ENCODE results near the gene ME2. TPM values are rescaled to one million over a fixed set of nuclear protein-coding genes. Genes with fewer than 3 reads are reported as not detected.
"Not testable (repeated sequence)": the region's sequence is repeated elsewhere in the genome, so short reads cannot be mapped to it uniquely, and the experiment has no call there.

Gene ME2
- total RNA-seq, 1 donor from 2014 or later, result 54.5 TPM

DNA sequence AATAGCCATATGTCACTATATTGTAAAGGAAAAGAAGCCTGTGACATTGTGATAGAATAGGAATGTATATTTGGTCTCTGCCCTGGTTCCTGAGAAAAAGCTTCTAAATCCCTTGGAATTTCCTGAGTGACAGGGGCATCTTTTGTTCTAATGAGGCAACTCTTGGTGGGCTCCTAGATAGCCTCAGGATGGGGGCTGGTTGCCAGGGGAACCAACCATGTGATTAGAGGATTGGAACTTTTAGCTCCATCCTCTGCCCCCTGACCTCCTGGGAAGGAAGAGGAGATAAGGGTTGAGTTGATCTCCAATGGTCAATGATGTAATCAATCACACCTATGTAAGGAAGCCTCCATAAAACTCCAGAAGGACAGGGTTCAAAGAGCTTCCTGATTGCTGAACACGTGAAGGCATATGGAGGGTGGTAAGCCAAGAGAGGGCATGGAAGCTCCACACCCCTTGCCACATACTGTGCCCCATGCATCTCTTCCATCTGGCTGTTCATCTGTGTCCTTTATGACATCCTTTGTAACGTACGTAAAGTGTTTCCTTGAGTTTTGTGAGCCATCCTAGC is 2.9 kb upstream of the ME2 start:
- TF ChIP-seq, protein P1, sequence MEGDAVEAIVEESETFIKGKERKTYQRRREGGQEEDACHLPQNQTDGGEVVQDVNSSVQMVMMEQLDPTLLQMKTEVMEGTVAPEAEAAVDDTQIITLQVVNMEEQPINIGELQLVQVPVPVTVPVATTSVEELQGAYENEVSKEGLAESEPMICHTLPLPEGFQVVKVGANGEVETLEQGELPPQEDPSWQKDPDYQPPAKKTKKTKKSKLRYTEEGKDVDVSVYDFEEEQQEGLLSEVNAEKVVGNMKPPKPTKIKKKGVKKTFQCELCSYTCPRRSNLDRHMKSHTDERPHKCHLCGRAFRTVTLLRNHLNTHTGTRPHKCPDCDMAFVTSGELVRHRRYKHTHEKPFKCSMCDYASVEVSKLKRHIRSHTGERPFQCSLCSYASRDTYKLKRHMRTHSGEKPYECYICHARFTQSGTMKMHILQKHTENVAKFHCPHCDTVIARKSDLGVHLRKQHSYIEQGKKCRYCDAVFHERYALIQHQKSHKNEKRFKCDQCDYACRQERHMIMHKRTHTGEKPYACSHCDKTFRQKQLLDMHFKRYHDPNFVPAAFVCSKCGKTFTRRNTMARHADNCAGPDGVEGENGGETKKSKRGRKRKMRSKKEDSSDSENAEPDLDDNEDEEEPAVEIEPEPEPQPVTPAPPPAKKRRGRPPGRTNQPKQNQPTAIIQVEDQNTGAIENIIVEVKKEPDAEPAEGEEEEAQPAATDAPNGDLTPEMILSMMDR (IDR thresholded peaks at IDR 0.05; ENCODE audit: borderline replicate concordance), result no peak
- intact Hi-C loops (cut with micrococcal nuclease), result no loop called here
- no peaks in the 10 kb centered on the region for H3K36me3 ChIP-seq
- peaks cover 22% of the 10 kb centered on the region for H3K4me1 ChIP-seq
- H3K27me3 ChIP-seq (ENCODE audit: low read depth), result no peaks in the 10 kb centered on the region
- no peak overlapping the region for H3K27ac ChIP-seq (replicated peaks)
- H3K4me3 ChIP-seq, result no peak overlapping the region
- no peak for DNase-seq
- no peaks in the 10 kb centered on the region for H3K9me3 ChIP-seq (replicated peaks)

DNA sequence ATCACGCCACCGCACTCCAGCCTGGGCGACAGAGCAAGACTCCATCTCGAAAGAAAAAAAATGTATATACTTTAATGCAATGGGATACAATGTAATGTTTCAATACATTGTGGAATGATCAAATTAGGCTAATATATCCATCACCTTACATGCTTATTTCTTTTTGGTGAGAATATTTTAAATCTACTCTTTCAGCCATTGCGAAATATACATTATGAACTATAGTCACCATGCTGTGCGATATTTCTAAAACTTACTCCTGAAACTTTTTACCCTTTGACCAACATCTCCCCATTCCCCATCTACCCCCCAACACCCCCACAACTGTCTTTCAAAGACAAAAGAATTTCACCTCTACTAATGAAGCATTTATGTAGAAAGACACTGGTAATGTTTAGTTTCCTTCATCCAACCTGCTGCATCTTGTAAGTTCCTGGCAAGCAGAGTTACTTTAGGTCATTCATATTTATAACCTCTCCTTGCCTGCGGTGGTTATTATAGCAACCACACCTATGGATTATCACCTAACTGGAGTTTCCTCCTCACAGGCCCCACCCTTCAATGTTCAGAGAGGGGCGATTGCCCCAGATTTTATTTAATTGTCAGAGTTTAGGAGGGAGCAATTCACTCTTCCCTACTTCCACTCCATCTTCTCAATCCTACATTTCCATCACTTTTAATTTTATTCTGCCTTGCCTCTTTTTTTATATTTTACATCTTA is 1.2 kb upstream of the ME2 start:
- no peaks in the 10 kb centered on the region for H3K36me3 ChIP-seq
- TF ChIP-seq, protein P1 (IDR thresholded peaks at IDR 0.05; ENCODE audit: borderline replicate concordance), result no peak
- no peaks in the 10 kb centered on the region for H3K9me3 ChIP-seq (replicated peaks)
- intact Hi-C loops (cut with micrococcal nuclease), result no loop called here
- H3K27ac ChIP-seq (replicated peaks), result peak overlapping the region; percentile 95
- peak overlapping the region; percentile 82 for H3K4me3 ChIP-seq
- DNase-seq, result no peak
- H3K4me1 ChIP-seq, result peaks cover 22% of the 10 kb centered on the region
- H3K27me3 ChIP-seq (ENCODE audit: low read depth), result no peaks in the 10 kb centered on the region

DNA sequence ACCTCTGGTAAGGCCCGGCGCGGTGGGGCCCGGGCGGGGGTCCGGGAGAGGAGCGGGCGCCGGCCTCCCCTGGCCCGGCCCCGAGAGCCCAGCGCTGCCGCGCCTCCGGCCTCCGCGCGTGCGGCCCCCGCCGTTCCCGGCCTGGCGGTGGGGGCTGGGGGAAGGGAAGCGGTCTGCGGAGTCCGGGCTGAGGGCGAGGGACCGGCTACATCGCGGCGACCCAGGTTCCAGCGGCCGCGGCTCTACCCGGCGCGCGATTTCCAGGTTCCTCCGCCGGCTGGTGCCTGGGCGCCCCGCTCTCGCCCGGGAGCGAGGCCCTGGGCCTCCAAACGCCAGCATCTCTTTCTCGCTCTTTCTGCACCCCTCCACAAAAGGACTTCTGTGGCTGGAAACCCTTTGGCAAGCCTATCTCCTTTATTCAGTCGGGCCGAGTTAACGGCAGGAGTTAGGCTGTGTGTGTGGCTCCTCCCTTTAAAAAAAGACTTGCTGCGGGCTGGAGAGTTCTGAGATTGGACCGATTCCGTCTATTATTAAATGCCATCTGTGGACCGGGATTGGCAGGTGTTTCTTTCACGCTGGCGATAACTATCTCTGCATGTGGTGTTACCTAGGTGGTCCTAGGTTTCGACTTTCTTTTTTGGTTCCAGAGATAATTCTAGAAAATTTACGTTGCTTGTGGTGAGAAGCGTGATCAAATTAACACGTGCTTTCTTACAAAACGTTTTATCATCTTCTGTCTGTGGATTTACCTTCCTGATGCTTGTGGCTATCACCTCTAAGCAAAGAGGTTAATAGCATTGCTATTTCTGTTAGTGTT is 592 bp downstream of the ME2 start:
- intact Hi-C loops (cut with micrococcal nuclease), result no loop called here
- no peaks in the 10 kb centered on the region for H3K36me3 ChIP-seq
- TF ChIP-seq, protein P1 (IDR thresholded peaks at IDR 0.05; ENCODE audit: borderline replicate concordance), result no peak
- peak overlapping the region; percentile 95 for H3K27ac ChIP-seq (replicated peaks)
- H3K9me3 ChIP-seq (replicated peaks), result no peaks in the 10 kb centered on the region
- no peaks in the 10 kb centered on the region for H3K27me3 ChIP-seq (ENCODE audit: low read depth)
- DNase-seq, result no peak
- peak overlapping the region; percentile 82 for H3K4me3 ChIP-seq
- H3K4me1 ChIP-seq, result peaks cover 22% of the 10 kb centered on the region

DNA sequence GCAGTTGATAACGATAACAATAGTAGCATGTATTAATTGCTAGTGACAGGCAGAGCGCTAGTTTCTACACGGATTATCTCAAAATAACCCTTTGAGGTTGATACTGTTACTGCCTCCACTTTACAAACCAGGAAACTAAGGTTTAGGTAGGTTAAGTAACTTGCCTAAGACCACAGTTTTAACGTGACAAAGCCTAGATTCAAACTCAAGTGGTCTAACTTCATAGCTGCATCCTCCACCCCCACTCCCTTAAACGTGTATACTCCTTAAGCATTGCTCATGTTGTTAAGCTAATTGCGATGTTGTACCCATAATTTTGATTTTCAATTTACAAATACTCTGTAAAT is 1.2 kb downstream of the ME2 start:
- H3K36me3 ChIP-seq, result no peaks in the 10 kb centered on the region
- no peaks in the 10 kb centered on the region for H3K9me3 ChIP-seq (replicated peaks)
- H3K27ac ChIP-seq (replicated peaks), result peak overlapping the region; percentile 95
- no peaks in the 10 kb centered on the region for H3K27me3 ChIP-seq (ENCODE audit: low read depth)
- intact Hi-C loops (cut with micrococcal nuclease), result no loop called here
- TF ChIP-seq, protein P1 (IDR thresholded peaks at IDR 0.05; ENCODE audit: borderline replicate concordance), result no peak
- H3K4me3 ChIP-seq, result peak overlapping the region; percentile 82
- peaks cover 22% of the 10 kb centered on the region for H3K4me1 ChIP-seq
- DNase-seq, result no peak

DNA sequence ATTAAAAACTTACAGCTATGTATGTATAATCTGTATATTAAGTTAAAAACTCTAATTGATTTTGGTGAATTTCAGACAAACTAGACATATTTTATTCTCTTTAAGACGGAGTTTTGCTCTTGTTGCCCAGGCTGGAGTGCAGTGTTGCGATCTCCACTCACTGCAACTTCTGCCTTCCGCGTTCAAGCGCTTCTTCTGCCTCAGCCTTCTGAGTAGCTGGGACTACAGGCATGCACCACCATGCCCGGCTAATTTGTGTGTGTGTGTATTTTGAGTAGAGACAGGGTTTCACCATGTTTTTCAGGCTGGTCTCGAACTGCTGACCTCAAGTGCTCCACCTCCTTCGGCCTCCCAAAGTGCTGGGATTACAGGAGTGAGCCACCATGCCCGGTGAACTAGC is 2.0 kb downstream of the ME2 start:
- H3K36me3 ChIP-seq; DNase-seq; H3K27me3 ChIP-seq (ENCODE audit: low read depth); H3K27ac ChIP-seq (replicated peaks); intact Hi-C loops (cut with micrococcal nuclease); H3K9me3 ChIP-seq (replicated peaks): not testable (repeated sequence)
- peaks cover 22% of the 10 kb centered on the region for H3K4me1 ChIP-seq
- peak overlapping the region; percentile 82 for H3K4me3 ChIP-seq
